HG03103 (cell line): ENCODE results near the gene MEIKIN.
"Not testable (repeated sequence)": the region's sequence is repeated elsewhere in the genome, so short reads cannot be mapped to it uniquely, and the experiment has no call there.

ENCODE experiments used
- ATAC-seq: cut with Tn5 transposase; IDR thresholded peaks from one replicate; pipeline ENCODE4 v1.9.1; 2021; ENCODE audit warnings: low read depth; ENCODE audit not compliant: unreplicated experiment

MEIKIN gene

GRCh38 chr5:131916481-131916880, 29.0 kb downstream of the MEIKIN start:
- no peak for ATAC-seq

GRCh38 chr5:131914472-131914871, 31.0 kb downstream of the MEIKIN start:
- ATAC-seq, result no peak

GRCh38 chr5:131913603-131914002, 31.9 kb downstream of the MEIKIN start:
- ATAC-seq, result no peak

- no peak for ATAC-seq
Measured at GRCh38 chr5:131906668-131907067, 38.8 kb downstream of the MEIKIN start.

GRCh38 chr5:131902266-131902665, 43.2 kb downstream of the MEIKIN start:
- not testable (repeated sequence) for ATAC-seq

GRCh38 chr5:131899686-131900085, 45.8 kb downstream of the MEIKIN start:
- ATAC-seq, result no peak

- ATAC-seq, result no peak
Measured at GRCh38 chr5:131883984-131884383, 61.5 kb downstream of the MEIKIN start.

GRCh38 chr5:131879705-131880104, 65.8 kb downstream of the MEIKIN start:
- ATAC-seq, result no peak

GRCh38 chr5:131877873-131878272, 67.6 kb downstream of the MEIKIN start:
- no peak for ATAC-seq

GRCh38 chr5:131871251-131871650, 74.2 kb downstream of the MEIKIN start:
- ATAC-seq, result not testable (repeated sequence)

GRCh38 chr5:131867524-131867923, 77.9 kb downstream of the MEIKIN start:
- no peak for ATAC-seq

- no peak for ATAC-seq
Measured at GRCh38 chr5:131863700-131864099, 81.8 kb downstream of the MEIKIN start.

- no peak for ATAC-seq
Measured at GRCh38 chr5:131857388-131857787, 88.1 kb downstream of the MEIKIN start.

- no peak for ATAC-seq
Measured at GRCh38 chr5:131855452-131855851, 90.0 kb downstream of the MEIKIN start.

- peak; percentile 82 for ATAC-seq
Measured at GRCh38 chr5:131854134-131854533, 91.3 kb downstream of the MEIKIN start.

- ATAC-seq, result no peak
Measured at GRCh38 chr5:131848662-131849061, 96.8 kb downstream of the MEIKIN start.

GRCh38 chr5:131846536-131846935, 98.9 kb downstream of the MEIKIN start:
- no peak for ATAC-seq

- ATAC-seq, result no peak
Measured at GRCh38 chr5:131845828-131846227, 99.6 kb downstream of the MEIKIN start.

- not testable (repeated sequence) for ATAC-seq
Measured at GRCh38 chr5:131842971-131843370, 102.5 kb downstream of the MEIKIN start.

GRCh38 chr5:131832702-131833101, 112.8 kb downstream of the MEIKIN start:
- ATAC-seq, result not testable (repeated sequence)

- ATAC-seq, result peak; percentile 73
Measured at GRCh38 chr5:131825404-131826013, 120.0 kb downstream of the MEIKIN start.

GRCh38 chr5:131824631-131825030, 120.8 kb downstream of the MEIKIN start:
- ATAC-seq, result no peak

GRCh38 chr5:131821221-131821620, 124.2 kb downstream of the MEIKIN start:
- no peak for ATAC-seq
